Motor neuron (in vitro differentiated cells): ENCODE data around the gene FAM24A. TPM values are rescaled to one million over a fixed set of nuclear protein-coding genes. Genes with fewer than 3 reads are reported as not detected.
A peak's percentile ranks its signal among the peaks of the same experiment; 100 is the strongest.
"Not testable (repeated sequence)": the region's sequence is repeated elsewhere in the genome, so short reads cannot be mapped to it uniquely, and the experiment has no call there.

Experiments used
- ATAC-seq, 8 experiments: fragments of 200-7000 bp; cut with Tn5 transposase; replicated peaks in 6 of 8; 2 replicates each; pipeline ENCODE4 v1.8.0; 2021; ENCODE audit warnings: mild to moderate bottlenecking in 8 of 8, moderate library complexity in 8 of 8
- H3K27ac ChIP-seq, 2 donors: fragments of 250-450 bp; sonication (Bioruptor Pico); 2 replicates each; pipeline ENCODE4 v1.9.0; 2021; ENCODE audit warnings: antibody characterized with exemption in 2 of 2, mild to moderate bottlenecking in 2 of 2, moderate library complexity in 1 of 2
- H3K4me1 ChIP-seq, 2 donors: fragments of 250-450 bp; sonication (Bioruptor Pico); replicated peaks in 1 of 2; 2 replicates each; pipeline ENCODE4 v1.6.1; 2021; ENCODE audit warnings: antibody characterized with exemption in 2 of 2, mild to moderate bottlenecking in 2 of 2, moderate library complexity in 1 of 2
- H3K4me3 ChIP-seq, 5 donors: fragments of 250-450 bp; sonication (Bioruptor Pico); 2 replicates each; pipeline ENCODE4 v1.9.0; 2021; ENCODE audit warnings: antibody characterized with exemption in 5 of 5, mild to moderate bottlenecking in 5 of 5, moderate library complexity in 4 of 5
- WGBS, 10 experiments: fragments of 450-650 bp; shearing (Covaris generic); methylation state at CpG; one replicate each; pipeline ENCODE4 v1.0.0; 2022; 5-methylcytosine and 5-hydroxymethylcytosine counted together
- in situ Hi-C, 9 experiments: fragments of 400-800 bp; cut with MboI; loops; one replicate each; pipeline ENCODE4 v1.15.0; 2021; ENCODE audit warnings: low sequenced_read_pairs in 9 of 9, low pct_unique_long_range_greater_than_20kb in 2 of 9; ENCODE audit not compliant: unreplicated experiment in 9 of 9
- total RNA-seq, 8 experiments: library from RNA; unstranded; fragments of 300-600 nt; gene quantifications; 2 replicates each; pipeline versions ENCODE4 v1.2.3 to v1.2.4, GENCODE V29; 2022

Gene FAM24A
- total RNA-seq = not detected

- Histone ChIP-seq H3K4me3 (no peak within 1 kb of the TSS), H3K27ac (no peak within 1 kb of the TSS), H3K4me1 (no peaks in the 10 kb centered on the region)
- WGBS, 10 experiments = 18 to 80% (median 50%) methylated on average over 1 of the region's 1 CpG; no CpG with 5 or more reads in 5 of the 10 experiments
- in situ Hi-C loops = no loop called here
- no peak for ATAC-seq
Measured at GRCh38 chr10:122910310-122910709, at the start of gene FAM24A. Gene FAM24A, plus strand, starts transcription at chr10:122910610. Its CDS starts 1,025 bp downstream, at chr10:122911635.

GRCh38 chr10:122861711-122862161 is 48.7 kb upstream of the FAM24A start:
- in situ Hi-C loops = no loop called here
- no peak overlapping the region for H3K4me3 ChIP-seq
- peak in 1 of 8 experiments; percentile 34 for ATAC-seq
- H3K4me1 ChIP-seq = no peaks in the 10 kb centered on the region
- WGBS, 10 experiments = 0 to 100% (median 68%) methylated on average over 1 of the region's 1 CpG; no CpG with 5 or more reads in 2 of the 10 experiments
- no peak overlapping the region for H3K27ac ChIP-seq

- in situ Hi-C loops = no loop called here
- peak in 3 of 8 experiments; percentile 61 to 91 (median 86) for ATAC-seq
- H3K27ac ChIP-seq = no peak overlapping the region
Measured at GRCh38 chr10:122863216-122864193, 46.9 kb upstream of the FAM24A start.

GRCh38 chr10:122864194-122864592 is 46.2 kb upstream of the FAM24A start:
- ATAC-seq = no peak
- WGBS, 10 experiments = 33 to 100% (median 90%) methylated on average over 1 to 2 of the region's 2 CpGs; no CpG with 5 or more reads in 2 of the 10 experiments
- in situ Hi-C loops = no loop called here

More at GRCh38 chr10:122863216-122864193, 46.9 kb upstream of the FAM24A start:
- Histone ChIP-seq H3K4me1 (no peaks in the 10 kb centered on the region), H3K4me3 (no peak overlapping the region)
- WGBS, 10 experiments = 13 to 100% (median 94%) methylated on average over 1 to 2 of the region's 2 CpGs; no CpG with 5 or more reads in 1 of the 10 experiments

GRCh38 chr10:122864901-122865300 is 45.5 kb upstream of the FAM24A start:
- peak in 3 of 8 experiments; percentile 22 to 95 (median 45) for ATAC-seq
- WGBS, 10 experiments = 0 to 100% (median 83%) methylated on average over 1 of the region's 1 CpG; no CpG with 5 or more reads in 4 of the 10 experiments
- Histone ChIP-seq H3K4me3 (no peak overlapping the region), H3K27ac (no peak overlapping the region), H3K4me1 (no peaks in the 10 kb centered on the region)
- in situ Hi-C loops = no loop called here

More at GRCh38 chr10:122864194-122864592, 46.2 kb upstream of the FAM24A start:
- Histone ChIP-seq H3K27ac (no peak overlapping the region), H3K4me3 (no peak overlapping the region), H3K4me1 (no peaks in the 10 kb centered on the region)

- H3K27ac ChIP-seq, in situ Hi-C loops, H3K4me3 ChIP-seq, H3K4me1 ChIP-seq: not testable (repeated sequence)
- peak in 2 of 8 experiments; percentile 6 to 18 for ATAC-seq
- 20 to 100% (median 83%) methylated on average over 1 to 3 of the region's 3 CpGs; no CpG with 5 or more reads in 1 of the 10 experiments for WGBS, 10 experiments
Measured at GRCh38 chr10:122866757-122867482, 43.5 kb upstream of the FAM24A start.

- H3K4me1 ChIP-seq, H3K4me3 ChIP-seq, H3K27ac ChIP-seq, ATAC-seq, in situ Hi-C loops: not testable (repeated sequence)
- no CpG with 5 or more reads among the region's 2 CpGs for WGBS, 10 experiments
Measured at GRCh38 chr10:122868768-122869167, 41.6 kb upstream of the FAM24A start.

- peaks cover 9 to 12% of the 10 kb centered on the region in 2 donors for H3K4me1 ChIP-seq
- no CpG with 5 or more reads among the region's 2 CpGs for WGBS, 10 experiments
- H3K4me3 ChIP-seq, H3K27ac ChIP-seq, ATAC-seq, in situ Hi-C loops: not testable (repeated sequence)
Measured at GRCh38 chr10:122871947-122872346, 38.5 kb upstream of the FAM24A start.

- in situ Hi-C loops = no loop called here
- WGBS, 10 experiments = 0 to 59% (median 17%) methylated on average over 1 to 5 of the region's 6 CpGs; no CpG with 5 or more reads in 2 of the 10 experiments
- peak in 3 of 8 experiments; percentile 38 to 44 (median 43) for ATAC-seq
- H3K4me1 ChIP-seq = peaks cover 16 to 28% of the 10 kb centered on the region in 2 donors
- no peak overlapping the region for H3K27ac ChIP-seq
- H3K4me3 ChIP-seq = no peak overlapping the region
Measured at GRCh38 chr10:122875843-122876466, 34.5 kb upstream of the FAM24A start.

- Histone ChIP-seq H3K4me3 (no peak overlapping the region), H3K4me1 (peaks cover 16 to 28% of the 10 kb centered on the region in 2 donors), H3K27ac (no peak overlapping the region)
- in situ Hi-C loops = no loop called here
- no peak for ATAC-seq
- WGBS, 10 experiments = 17 to 100% (median 65%) methylated on average over 1 of the region's 1 CpG; no CpG with 5 or more reads in 2 of the 10 experiments
Measured at GRCh38 chr10:122876467-122876855, 33.9 kb upstream of the FAM24A start.

GRCh38 chr10:122877264-122877663 is 33.1 kb upstream of the FAM24A start:
- ATAC-seq = no peak
- Histone ChIP-seq H3K4me1 (peaks cover 16 to 28% of the 10 kb centered on the region in 2 donors), H3K4me3 (no peak overlapping the region), H3K27ac (no peak overlapping the region)
- WGBS, 10 experiments = 0 to 50% (median 26%) methylated on average over 1 of the region's 1 CpG; no CpG with 5 or more reads in 4 of the 10 experiments
- in situ Hi-C loops = no loop called here

- in situ Hi-C loops = no loop called here
- peak overlapping the region; percentile 26 to 61 for H3K27ac ChIP-seq
- peak in 7 of 8 experiments; percentile 6 to 43 (median 25) for ATAC-seq
Measured at GRCh38 chr10:122878799-122879338, 31.5 kb upstream of the FAM24A start.

More at GRCh38 chr10:122878799-122879338, 31.5 kb upstream of the FAM24A start:
- Histone ChIP-seq H3K4me3 (peak overlapping the region; percentile 33 to 63 (median 54)), H3K4me1 (peaks cover 16 to 28% of the 10 kb centered on the region in 2 donors)
- 14 to 82% (median 44%) methylated on average over 1 to 9 of the region's 14 CpGs; no CpG with 5 or more reads in 1 of the 10 experiments for WGBS, 10 experiments
